Caco-2 (cell line): ENCODE data around the gene FFAR3. TPM values are rescaled to one million over a fixed set of nuclear protein-coding genes. Genes with fewer than 3 reads are reported as not detected.
"Not testable (repeated sequence)": the region's sequence is repeated elsewhere in the genome, so short reads cannot be mapped to it uniquely, and the experiment has no call there.

Source experiments
- BruUV-seq: library from RNA; stranded (reverse); fragments of 400-500 nt; replicated peaks from 2 replicates; lab custom pipeline; 2021; lab: Mats Ljungman, UMichigan
- CTCF ChIA-PET: fragments of 300-600 bp; sonication (Branson Sonifier 250); formaldehyde crosslinking; loops from one replicate; lab custom pipeline; 2022; ENCODE audit warnings: antibody characterized with exemption; lab: Charles Lee
- POLR2A ChIA-PET: fragments of 300-600 bp; sonication (Branson Sonifier 250); formaldehyde crosslinking; loops from one replicate; lab custom pipeline; 2022; ENCODE audit warnings: antibody characterized with exemption; lab: Charles Lee
- DNase-seq, 2 experiments: peaks; one replicate each; pipeline versions ENCODE4 v3.0.0 to v3.0.0-alpha.2; 2020 to 2022
- H3K27me3 ChIP-seq: replicated peaks from 2 replicates; pipeline ENCODE4 v1.6.0; 2011; ENCODE audit warnings: low read length; ENCODE audit not compliant: control insufficient read depth, insufficient read depth
- H3K36me3 ChIP-seq: 2 replicates; pipeline ENCODE4 v1.5.1; 2011; ENCODE audit warnings: low read length; ENCODE audit not compliant: control insufficient read depth, insufficient read depth
- H3K4me1 ChIP-seq: fragments of 250-450 bp; sonication (Bioruptor Pico); 2 replicates; pipeline ENCODE4 v1.5.1; 2020; ENCODE audit warnings: mild to moderate bottlenecking
- H3K4me3 ChIP-seq: 2 replicates; pipeline ENCODE4 v1.5.1; 2011; ENCODE audit warnings: low read depth, mild to moderate bottlenecking, control low read depth, low read length
- H3K9me3 ChIP-seq: fragments of 250-450 bp; sonication (Bioruptor Pico); 2 replicates; pipeline ENCODE4 v1.5.1; 2020; ENCODE audit warnings: mild to moderate bottlenecking, moderate library complexity
- H3K27ac Mint-ChIP-seq: one replicate; pipeline ENCODE4 v1.8.0; 2022; ENCODE audit warnings: mixed read lengths; ENCODE audit not compliant: unreplicated experiment
- H3K27me3 Mint-ChIP-seq: one replicate; pipeline ENCODE4 v1.8.0; 2022; ENCODE audit warnings: mixed read lengths; ENCODE audit not compliant: insufficient read depth, unreplicated experiment
- H3K36me3 Mint-ChIP-seq: one replicate; pipeline ENCODE4 v1.8.0; 2022; ENCODE audit warnings: mild to moderate bottlenecking, mixed read lengths; ENCODE audit not compliant: insufficient read depth, unreplicated experiment
- H3K4me1 Mint-ChIP-seq: one replicate; pipeline ENCODE4 v1.8.0; 2022; ENCODE audit warnings: low read depth, mixed read lengths; ENCODE audit not compliant: unreplicated experiment
- H3K4me3 Mint-ChIP-seq: one replicate; pipeline ENCODE4 v1.8.0; 2022; ENCODE audit warnings: mild to moderate bottlenecking, moderate library complexity, mixed read lengths; ENCODE audit not compliant: unreplicated experiment
- H3K9me3 Mint-ChIP-seq: one replicate; pipeline ENCODE4 v1.8.0; 2022; ENCODE audit warnings: mixed read lengths; ENCODE audit not compliant: unreplicated experiment
- CTCF ChIP-seq, 2 experiments: fragments of 200-600 bp in 1 of 2; IDR thresholded peaks; 1 replicate in 1 of 2; 2 replicates in 1 of 2; pipeline versions ENCODE4 v1.5.1 to v1.8.0; 2011 to 2022; ENCODE audit warnings: antibody characterized with exemption in 1 of 2, control low read depth in 1 of 2, inconsistent platforms in 1 of 2, low read depth in 1 of 2, low read length in 1 of 2, mild to moderate bottlenecking in 1 of 2, moderate library complexity in 1 of 2; ENCODE audit not compliant: insufficient read depth in 1 of 2, severe bottlenecking in 1 of 2, unreplicated experiment in 1 of 2
- intact Hi-C: fragments of 100-400 bp; cut with micrococcal nuclease; formaldehyde crosslinking; loops from one replicate; pipeline ENCODE4 v1.10.0; 2022; ENCODE audit not compliant: unreplicated experiment
- total RNA-seq: library from RNA; stranded (reverse); gene quantifications from 2 replicates; pipeline ENCODE4 v1.2.3, GENCODE V29; 2022

The FFAR3 gene
- total RNA-seq, 1 experiment from 2014 or later: not detected

GRCh38 chr19:35399231-35399630 is 41.0 kb downstream of the FFAR3 start:
- H3K4me3 ChIP-seq: no peak overlapping the region
- Mint-ChIP-seq H3K4me1 (no peaks in the 10 kb centered on the region), H3K4me3 (no peak overlapping the region), H3K9me3 (no peaks in the 10 kb centered on the region), H3K27ac (no peak overlapping the region), H3K27me3 (no peaks in the 10 kb centered on the region), H3K36me3 (no peaks in the 10 kb centered on the region)
- no peaks in the 10 kb centered on the region for H3K27me3 ChIP-seq
- no peaks in the 10 kb centered on the region; the same call in 1 of the 2 replicates for H3K4me1 ChIP-seq
- no peak for DNase-seq
- no peak for TF ChIP-seq CTCF (IDR thresholded peaks at IDR 0.05; ENCODE audit: insufficient read depth in 1 of 2, low read depth in 1 of 2, low read length in 1 of 2, severe bottlenecking in 1 of 2, unreplicated experiment in 1 of 2)
- POLR2A ChIA-PET: no interaction called here
- H3K36me3 ChIP-seq: no peaks in the 10 kb centered on the region
- BruUV-seq: no TSS peak
- CTCF ChIA-PET: interaction anchor here (0.6 kb wide), 1 partner anchor 57 kb away, joined by 3 read pairs; no protein-coding TSS in a partner anchor
- intact Hi-C loops: no loop called here
- no peaks in the 10 kb centered on the region for H3K9me3 ChIP-seq

- no peak overlapping the region for H3K4me3 ChIP-seq
Measured at GRCh38 chr19:35399948-35400772, 41.9 kb downstream of the FFAR3 start.

GRCh38 chr19:35400773-35401100 is 42.5 kb downstream of the FFAR3 start:
- no peaks in the 10 kb centered on the region for H3K27me3 Mint-ChIP-seq
- Histone ChIP-seq H3K27me3 (no peaks in the 10 kb centered on the region), H3K4me3 (no peak overlapping the region), H3K9me3 (no peaks in the 10 kb centered on the region), H3K36me3 (no peaks in the 10 kb centered on the region), H3K4me1 (peaks cover 9% of the 10 kb centered on the region)
- BruUV-seq: no TSS peak
- intact Hi-C loops: no loop called here
- POLR2A ChIA-PET: no interaction called here
- H3K4me1 Mint-ChIP-seq: peaks cover 10% of the 10 kb centered on the region
- no peak for TF ChIP-seq CTCF (IDR thresholded peaks at IDR 0.05; ENCODE audit: insufficient read depth in 1 of 2, low read depth in 1 of 2, low read length in 1 of 2, severe bottlenecking in 1 of 2, unreplicated experiment in 1 of 2)
- peaks cover 8% of the 10 kb centered on the region for H3K36me3 Mint-ChIP-seq
- no peak for DNase-seq
- H3K4me3 Mint-ChIP-seq: no peak overlapping the region
- H3K27ac Mint-ChIP-seq: no peak overlapping the region
- H3K9me3 Mint-ChIP-seq: peaks cover 12% of the 10 kb centered on the region
- CTCF ChIA-PET: no interaction called here

More at GRCh38 chr19:35399948-35400772, 41.9 kb downstream of the FFAR3 start:
- peaks cover 2% of the 10 kb centered on the region for H3K36me3 Mint-ChIP-seq
- TF ChIP-seq CTCF (IDR thresholded peaks at IDR 0.05; ENCODE audit: insufficient read depth in 1 of 2, low read depth in 1 of 2, low read length in 1 of 2, severe bottlenecking in 1 of 2, unreplicated experiment in 1 of 2): no peak
- no peak for DNase-seq
- peaks cover 5% of the 10 kb centered on the region for H3K4me1 ChIP-seq
- no peaks in the 10 kb centered on the region for H3K9me3 ChIP-seq
- no peaks in the 10 kb centered on the region for H3K36me3 ChIP-seq
- intact Hi-C loops: no loop called here
- H3K27ac Mint-ChIP-seq: no peak overlapping the region
- no peaks in the 10 kb centered on the region for H3K27me3 Mint-ChIP-seq
- POLR2A ChIA-PET: no interaction called here
- H3K9me3 Mint-ChIP-seq: peaks cover 7% of the 10 kb centered on the region
- CTCF ChIA-PET: no interaction called here
- BruUV-seq: no TSS peak
- peaks cover 5% of the 10 kb centered on the region for H3K4me1 Mint-ChIP-seq
- no peak overlapping the region for H3K4me3 Mint-ChIP-seq
- H3K27me3 ChIP-seq: no peaks in the 10 kb centered on the region

- BruUV-seq, POLR2A ChIA-PET, intact Hi-C loops, H3K36me3 ChIP-seq, H3K4me3 Mint-ChIP-seq, DNase-seq, CTCF ChIA-PET, H3K4me3 ChIP-seq, H3K27me3 Mint-ChIP-seq, H3K27me3 ChIP-seq, H3K9me3 ChIP-seq, H3K36me3 Mint-ChIP-seq: not testable (repeated sequence)
- peaks cover 13% of the 10 kb centered on the region for H3K4me1 Mint-ChIP-seq
- H3K4me1 ChIP-seq: peaks cover 13% of the 10 kb centered on the region
- H3K9me3 Mint-ChIP-seq: peaks cover 19% of the 10 kb centered on the region
- peak overlapping the region; percentile 18 for H3K27ac Mint-ChIP-seq
Measured at GRCh38 chr19:35401416-35401815, 43.2 kb downstream of the FFAR3 start.
